HepG2 (cell line): ENCODE data around the gene NPHP4. TPM values are rescaled to one million over a fixed set of nuclear protein-coding genes. Genes with fewer than 3 reads are reported as not detected.
A peak's percentile ranks its signal among the peaks of the same experiment; 100 is the strongest.

ENCODE experiments used
- ATM ChIP-seq: fragments of 450-650 bp; IDR thresholded peaks from 2 replicates; pipeline ENCODE4 v1.7.1; 2017; ENCODE audit warnings: mild to moderate bottlenecking, borderline replicate concordance
- EHMT2 ChIP-seq: fragments of 200-600 bp; sonication (generic); IDR thresholded peaks from 2 replicates; pipeline ENCODE4 v1.7.0; 2017; ENCODE audit warnings: antibody characterized with exemption, low read depth, low read length, borderline replicate concordance
- FOSL2 ChIP-seq: sonication (generic); formaldehyde crosslinking; IDR thresholded peaks from 2 replicates; pipeline ENCODE4 v1.4.0; 2020; ENCODE audit warnings: missing genetic modification reagents
- GATAD2A ChIP-seq: IDR thresholded peaks from 2 replicates; pipeline ENCODE4 v1.6.1; 2016
- REPIN1 ChIP-seq: sonication (generic); formaldehyde crosslinking; IDR thresholded peaks from 2 replicates; pipeline ENCODE4 v1.8.0; 2022; ENCODE audit warnings: missing genetic modification reagents, low read depth, mild to moderate bottlenecking, borderline replicate concordance
- RXRB ChIP-seq: IDR thresholded peaks from 2 replicates; pipeline ENCODE4 v1.6.1; 2016; ENCODE audit warnings: borderline replicate concordance, missing genetic modification reagents, missing compliant biosample characterization
- SAFB2 ChIP-seq: sonication (generic); formaldehyde crosslinking; IDR thresholded peaks from 2 replicates; pipeline ENCODE4 v1.5.1; 2020; ENCODE audit warnings: missing genetic modification reagents, low read depth, mild to moderate bottlenecking, borderline replicate concordance
- SKI ChIP-seq: fragments of 450-650 bp; IDR thresholded peaks from one replicate; pipeline ENCODE4 v1.6.1; 2018; ENCODE audit warnings: mild to moderate bottlenecking; ENCODE audit not compliant: partially characterized antibody
- SP1 ChIP-seq, 2 experiments: fragments of 450-650 bp in 1 of 2; sonication (generic) in 1 of 2; formaldehyde crosslinking in 1 of 2; IDR thresholded peaks; 2 replicates each; pipeline versions ENCODE4 v1.4.0 to v1.6.1; 2016 to 2020; ENCODE audit warnings: missing genetic modification reagents in 1 of 2
- SP4 ChIP-seq: sonication (generic); formaldehyde crosslinking; IDR thresholded peaks from 2 replicates; pipeline ENCODE4 v1.8.1; 2023; ENCODE audit warnings: mild to moderate bottlenecking, missing genetic modification reagents
- STAT5B ChIP-seq: sonication (generic); formaldehyde crosslinking; IDR thresholded peaks from 2 replicates; pipeline ENCODE4 v1.4.0; 2020; ENCODE audit warnings: missing genetic modification reagents
- TAF15 ChIP-seq: fragments of 200-400 bp; formaldehyde crosslinking; IDR thresholded peaks from one replicate; pipeline ENCODE4 v1.6.1; 2018; ENCODE audit warnings: mild to moderate bottlenecking, low read depth, low read length; ENCODE audit not compliant: poor library complexity, severe bottlenecking
- THAP7 ChIP-seq: sonication (generic); formaldehyde crosslinking; IDR thresholded peaks from 2 replicates; pipeline ENCODE4 v1.8.1; 2023; ENCODE audit warnings: mild to moderate bottlenecking, missing genetic modification reagents
- ZBTB21 ChIP-seq: sonication (generic); formaldehyde crosslinking; IDR thresholded peaks from 2 replicates; pipeline ENCODE4 v1.4.0; 2020; ENCODE audit warnings: missing genetic modification reagents
- ZNF17 ChIP-seq: sonication (generic); formaldehyde crosslinking; IDR thresholded peaks from 2 replicates; pipeline ENCODE4 v1.5.0; 2020; ENCODE audit warnings: mild to moderate bottlenecking, missing genetic modification reagents
- ZNF30 ChIP-seq: sonication (generic); formaldehyde crosslinking; IDR thresholded peaks from 2 replicates; pipeline ENCODE4 v1.5.0; 2020; ENCODE audit warnings: mild to moderate bottlenecking, missing genetic modification reagents
- ZNF720 ChIP-seq: sonication (generic); formaldehyde crosslinking; IDR thresholded peaks from 2 replicates; pipeline ENCODE4 v1.4.0; 2020; ENCODE audit warnings: missing genetic modification reagents
- ZNF740 ChIP-seq: sonication (generic); formaldehyde crosslinking; IDR thresholded peaks from 2 replicates; pipeline ENCODE4 v1.4.0; 2020; ENCODE audit warnings: missing genetic modification reagents
- ZNF816 ChIP-seq: sonication (generic); formaldehyde crosslinking; IDR thresholded peaks from 2 replicates; pipeline ENCODE4 v1.8.0; 2022; ENCODE audit warnings: missing genetic modification reagents, mild to moderate bottlenecking, borderline replicate concordance
- ZSCAN9 ChIP-seq: IDR thresholded peaks from 2 replicates; pipeline ENCODE4 v1.6.1; 2016; ENCODE audit warnings: borderline replicate concordance
- polyA plus RNA-seq, 8 experiments: library from polyadenylated mRNA; depleted of rRNA in 3 of 8; stranded (reverse) in 7 of 8; unstranded in 1 of 8; fragments of >200 nt; fragmentation: Illumina TruSeq in 4 of 8; extraction: Trizol in 4 of 8; gene quantifications; 2 replicates each; pipeline versions ENCODE4 v1.2.1 to v1.2.3, GENCODE V29; 2011 to 2016; ENCODE audit warnings: low read depth in 4 of 8, missing spikeins in 1 of 8, mixed read lengths in 1 of 8; ENCODE audit not compliant: insufficient read depth in 1 of 8
- total RNA-seq, 5 experiments: library from RNA; depleted of rRNA; stranded (reverse); fragments of >200 nt; fragmentation: Illumina TruSeq; extraction: Trizol; gene quantifications; 2 replicates each; pipeline ENCODE4 v1.2.3, GENCODE V29; 2016; ENCODE audit warnings: low read depth in 1 of 5
- TF ChIP-seq, protein P1 (sequence below): sonication (generic); formaldehyde crosslinking; IDR thresholded peaks from 2 replicates; pipeline ENCODE4 v1.9.0; 2021; ENCODE audit warnings: missing genetic modification reagents, borderline replicate concordance
- TF ChIP-seq, protein P2 (sequence below): IDR thresholded peaks from 2 replicates; pipeline ENCODE4 v1.6.1; 2016; ENCODE audit warnings: missing compliant biosample characterization, missing genetic modification reagents, borderline replicate concordance
- TF ChIP-seq, protein P3 (sequence below): sonication (generic); formaldehyde crosslinking; IDR thresholded peaks from 2 replicates; pipeline ENCODE4 v1.4.0; 2020; ENCODE audit warnings: missing genetic modification reagents, borderline replicate concordance

Gene NPHP4
- total and polyA plus RNA-seq, 2 of the 13 experiments (the other 11 are each of a cell fraction or from before 2014, with no cell fraction given): 4.4 to 6.8 TPM

DNA sequence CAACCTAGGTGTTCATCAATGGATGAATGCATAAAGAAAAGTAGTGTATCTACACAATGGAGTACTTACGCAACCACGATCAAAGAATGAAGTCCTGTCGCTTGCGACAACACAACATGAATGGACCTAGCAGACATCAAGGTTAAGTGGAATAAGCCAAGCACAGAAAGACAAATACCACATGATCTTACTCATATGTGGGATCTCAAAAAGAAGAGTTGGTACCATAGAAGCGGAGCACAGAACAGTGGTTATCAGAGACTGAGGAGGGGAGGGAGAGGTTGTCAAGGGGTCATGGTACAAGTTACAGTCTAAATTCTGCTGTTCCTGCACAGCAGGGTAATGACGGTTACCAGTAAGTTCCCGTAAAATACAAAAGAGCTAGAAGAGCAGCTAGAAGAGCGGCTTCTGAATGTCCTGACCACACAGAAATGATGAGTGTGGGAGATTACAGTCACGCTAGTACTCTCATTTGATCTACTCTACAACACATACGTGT lies 36.7 kb downstream of the NPHP4 start (continued):
- TF ChIP-seq SP1 (IDR thresholded peaks at IDR 0.05) (no peak), SP1 (CRISPR knock-in tag; IDR thresholded peaks at IDR 0.05) (no peak; the same call in 1 of the 2 replicates), RXRB (peak; percentile 91), THAP7 (CRISPR knock-in tag) (no peak), ZSCAN9 (CRISPR knock-in tag) (peak; percentile 49; the same call in 1 of the 2 replicates), ZNF30 (CRISPR knock-in tag) (no peak), SKI (peak; percentile 45), ZNF720 (no peak), ZNF740 (no peak), ATM (no peak; the same call in 1 of the 2 replicates), ZNF816 (CRISPR knock-in tag) (no peak), FOSL2 (CRISPR knock-in tag) (peak; percentile 92), EHMT2 (peak; percentile 52; the same call in 1 of the 2 replicates), ZNF17 (CRISPR knock-in tag) (no peak), SAFB2 (CRISPR knock-in tag) (no peak), REPIN1 (CRISPR knock-in tag) (0 out of 2 replicates have a peak, but pooled peaks have one; percentile 61), ZBTB21 (CRISPR knock-in tag) (no peak), GATAD2A (CRISPR knock-in tag) (peak; percentile 99), SP4 (CRISPR knock-in tag) (no peak), STAT5B (CRISPR knock-in tag) (no peak), TAF15 (no peak)
- TF ChIP-seq, protein P1, sequence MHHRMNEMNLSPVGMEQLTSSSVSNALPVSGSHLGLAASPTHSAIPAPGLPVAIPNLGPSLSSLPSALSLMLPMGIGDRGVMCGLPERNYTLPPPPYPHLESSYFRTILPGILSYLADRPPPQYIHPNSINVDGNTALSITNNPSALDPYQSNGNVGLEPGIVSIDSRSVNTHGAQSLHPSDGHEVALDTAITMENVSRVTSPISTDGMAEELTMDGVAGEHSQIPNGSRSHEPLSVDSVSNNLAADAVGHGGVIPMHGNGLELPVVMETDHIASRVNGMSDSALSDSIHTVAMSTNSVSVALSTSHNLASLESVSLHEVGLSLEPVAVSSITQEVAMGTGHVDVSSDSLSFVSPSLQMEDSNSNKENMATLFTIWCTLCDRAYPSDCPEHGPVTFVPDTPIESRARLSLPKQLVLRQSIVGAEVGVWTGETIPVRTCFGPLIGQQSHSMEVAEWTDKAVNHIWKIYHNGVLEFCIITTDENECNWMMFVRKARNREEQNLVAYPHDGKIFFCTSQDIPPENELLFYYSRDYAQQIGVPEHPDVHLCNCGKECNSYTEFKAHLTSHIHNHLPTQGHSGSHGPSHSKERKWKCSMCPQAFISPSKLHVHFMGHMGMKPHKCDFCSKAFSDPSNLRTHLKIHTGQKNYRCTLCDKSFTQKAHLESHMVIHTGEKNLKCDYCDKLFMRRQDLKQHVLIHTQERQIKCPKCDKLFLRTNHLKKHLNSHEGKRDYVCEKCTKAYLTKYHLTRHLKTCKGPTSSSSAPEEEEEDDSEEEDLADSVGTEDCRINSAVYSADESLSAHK (CRISPR knock-in tag): no peak
- TF ChIP-seq, protein P2, sequence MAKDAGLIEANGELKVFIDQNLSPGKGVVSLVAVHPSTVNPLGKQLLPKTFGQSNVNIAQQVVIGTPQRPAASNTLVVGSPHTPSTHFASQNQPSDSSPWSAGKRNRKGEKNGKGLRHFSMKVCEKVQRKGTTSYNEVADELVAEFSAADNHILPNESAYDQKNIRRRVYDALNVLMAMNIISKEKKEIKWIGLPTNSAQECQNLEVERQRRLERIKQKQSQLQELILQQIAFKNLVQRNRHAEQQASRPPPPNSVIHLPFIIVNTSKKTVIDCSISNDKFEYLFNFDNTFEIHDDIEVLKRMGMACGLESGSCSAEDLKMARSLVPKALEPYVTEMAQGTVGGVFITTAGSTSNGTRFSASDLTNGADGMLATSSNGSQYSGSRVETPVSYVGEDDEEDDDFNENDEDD (CRISPR knock-in tag): peak; percentile 40; the same call in 1 of the 2 replicates
- TF ChIP-seq, protein P3, sequence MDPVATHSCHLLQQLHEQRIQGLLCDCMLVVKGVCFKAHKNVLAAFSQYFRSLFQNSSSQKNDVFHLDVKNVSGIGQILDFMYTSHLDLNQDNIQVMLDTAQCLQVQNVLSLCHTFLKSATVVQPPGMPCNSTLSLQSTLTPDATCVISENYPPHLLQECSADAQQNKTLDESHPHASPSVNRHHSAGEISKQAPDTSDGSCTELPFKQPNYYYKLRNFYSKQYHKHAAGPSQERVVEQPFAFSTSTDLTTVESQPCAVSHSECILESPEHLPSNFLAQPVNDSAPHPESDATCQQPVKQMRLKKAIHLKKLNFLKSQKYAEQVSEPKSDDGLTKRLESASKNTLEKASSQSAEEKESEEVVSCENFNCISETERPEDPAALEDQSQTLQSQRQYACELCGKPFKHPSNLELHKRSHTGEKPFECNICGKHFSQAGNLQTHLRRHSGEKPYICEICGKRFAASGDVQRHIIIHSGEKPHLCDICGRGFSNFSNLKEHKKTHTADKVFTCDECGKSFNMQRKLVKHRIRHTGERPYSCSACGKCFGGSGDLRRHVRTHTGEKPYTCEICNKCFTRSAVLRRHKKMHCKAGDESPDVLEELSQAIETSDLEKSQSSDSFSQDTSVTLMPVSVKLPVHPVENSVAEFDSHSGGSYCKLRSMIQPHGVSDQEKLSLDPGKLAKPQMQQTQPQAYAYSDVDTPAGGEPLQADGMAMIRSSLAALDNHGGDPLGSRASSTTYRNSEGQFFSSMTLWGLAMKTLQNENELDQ (CRISPR knock-in tag): no peak
